HepG2 (cell line): Measurements from ENCODE around the gene ENHO. TPM values are rescaled to one million over a fixed set of nuclear protein-coding genes. Genes with fewer than 3 reads are reported as not detected.

Experiments
- ASH2L ChIP-seq: fragments of 300-600, 200-600 bp; sonication (generic); IDR thresholded peaks from 2 replicates; pipeline ENCODE4 v1.7.0; 2017; ENCODE audit warnings: low read depth, mild to moderate bottlenecking, moderate library complexity, mixed read lengths, low read length; ENCODE audit not compliant: insufficient read length
- KDM4B ChIP-seq: sonication (generic); formaldehyde crosslinking; IDR thresholded peaks from 2 replicates; pipeline ENCODE4 v1.4.0; 2020; ENCODE audit warnings: missing genetic modification reagents
- KLF15 ChIP-seq: sonication (generic); formaldehyde crosslinking; IDR thresholded peaks from 2 replicates; pipeline ENCODE4 v1.8.1; 2023; ENCODE audit warnings: borderline replicate concordance, mild to moderate bottlenecking, inconsistent platforms, missing genetic modification reagents, mixed read lengths
- ZNF10 ChIP-seq: sonication (generic); formaldehyde crosslinking; IDR thresholded peaks from 2 replicates; pipeline ENCODE4 v1.4.0; 2020; ENCODE audit warnings: mild to moderate bottlenecking, low read depth, missing genetic modification reagents, borderline replicate concordance
- ZNF260 ChIP-seq: sonication (generic); formaldehyde crosslinking; IDR thresholded peaks from 2 replicates; pipeline ENCODE4 v1.4.0; 2020; ENCODE audit warnings: missing genetic modification reagents, low read depth, mild to moderate bottlenecking, borderline replicate concordance
- polyA plus RNA-seq, 8 experiments: library from polyadenylated mRNA; depleted of rRNA in 3 of 8; stranded (reverse) in 7 of 8; unstranded in 1 of 8; fragments of >200 nt; fragmentation: Illumina TruSeq in 4 of 8; extraction: Trizol in 4 of 8; gene quantifications; 2 replicates each; pipeline versions ENCODE4 v1.2.1 to v1.2.3, GENCODE V29; 2011 to 2016; ENCODE audit warnings: low read depth in 4 of 8, missing spikeins in 1 of 8, mixed read lengths in 1 of 8; ENCODE audit not compliant: insufficient read depth in 1 of 8
- total RNA-seq, 5 experiments: library from RNA; depleted of rRNA; stranded (reverse); fragments of >200 nt; fragmentation: Illumina TruSeq; extraction: Trizol; gene quantifications; 2 replicates each; pipeline ENCODE4 v1.2.3, GENCODE V29; 2016; ENCODE audit warnings: low read depth in 1 of 5
- TF ChIP-seq, protein P1 (sequence below): sonication (generic); formaldehyde crosslinking; IDR thresholded peaks from 2 replicates; pipeline ENCODE4 v1.4.0; 2020; ENCODE audit warnings: low read depth, missing genetic modification reagents
- TF ChIP-seq, protein P2 (sequence below): IDR thresholded peaks from 2 replicates; pipeline ENCODE4 v1.6.1; 2016; ENCODE audit warnings: low read depth, missing genetic modification reagents, missing compliant biosample characterization
- TF ChIP-seq, protein P3 (sequence below): sonication (generic); formaldehyde crosslinking; IDR thresholded peaks from 2 replicates; pipeline ENCODE4 v1.4.0; 2020; ENCODE audit warnings: missing genetic modification reagents, mild to moderate bottlenecking, borderline replicate concordance

The ENHO gene
- total and polyA plus RNA-seq, 2 of the 13 experiments (the other 11 are each of a cell fraction or from before 2014, with no cell fraction given) = 0.08 to 0.60 TPM

DNA sequence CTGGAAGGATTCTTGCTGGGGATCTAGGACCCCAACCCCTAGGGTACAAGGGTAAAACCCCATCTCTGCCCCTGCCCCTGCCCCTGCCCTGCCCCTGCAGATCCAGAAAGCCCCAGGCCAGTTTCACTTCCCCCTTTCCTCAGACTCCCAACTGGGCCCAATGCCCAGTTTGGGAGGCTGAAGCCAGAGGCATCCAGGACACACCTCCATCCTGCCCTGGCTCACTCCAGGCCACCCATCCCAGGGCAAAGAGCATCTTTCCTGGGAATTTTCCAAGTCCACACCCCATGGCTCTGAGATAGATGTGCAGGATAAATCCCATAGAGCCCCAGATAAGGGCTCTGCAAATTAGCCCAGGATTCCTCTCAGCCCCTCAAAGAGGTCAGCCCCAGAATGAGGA lies 49.3 kb upstream of the ENHO start (continued):
- TF ChIP-seq, protein P1, sequence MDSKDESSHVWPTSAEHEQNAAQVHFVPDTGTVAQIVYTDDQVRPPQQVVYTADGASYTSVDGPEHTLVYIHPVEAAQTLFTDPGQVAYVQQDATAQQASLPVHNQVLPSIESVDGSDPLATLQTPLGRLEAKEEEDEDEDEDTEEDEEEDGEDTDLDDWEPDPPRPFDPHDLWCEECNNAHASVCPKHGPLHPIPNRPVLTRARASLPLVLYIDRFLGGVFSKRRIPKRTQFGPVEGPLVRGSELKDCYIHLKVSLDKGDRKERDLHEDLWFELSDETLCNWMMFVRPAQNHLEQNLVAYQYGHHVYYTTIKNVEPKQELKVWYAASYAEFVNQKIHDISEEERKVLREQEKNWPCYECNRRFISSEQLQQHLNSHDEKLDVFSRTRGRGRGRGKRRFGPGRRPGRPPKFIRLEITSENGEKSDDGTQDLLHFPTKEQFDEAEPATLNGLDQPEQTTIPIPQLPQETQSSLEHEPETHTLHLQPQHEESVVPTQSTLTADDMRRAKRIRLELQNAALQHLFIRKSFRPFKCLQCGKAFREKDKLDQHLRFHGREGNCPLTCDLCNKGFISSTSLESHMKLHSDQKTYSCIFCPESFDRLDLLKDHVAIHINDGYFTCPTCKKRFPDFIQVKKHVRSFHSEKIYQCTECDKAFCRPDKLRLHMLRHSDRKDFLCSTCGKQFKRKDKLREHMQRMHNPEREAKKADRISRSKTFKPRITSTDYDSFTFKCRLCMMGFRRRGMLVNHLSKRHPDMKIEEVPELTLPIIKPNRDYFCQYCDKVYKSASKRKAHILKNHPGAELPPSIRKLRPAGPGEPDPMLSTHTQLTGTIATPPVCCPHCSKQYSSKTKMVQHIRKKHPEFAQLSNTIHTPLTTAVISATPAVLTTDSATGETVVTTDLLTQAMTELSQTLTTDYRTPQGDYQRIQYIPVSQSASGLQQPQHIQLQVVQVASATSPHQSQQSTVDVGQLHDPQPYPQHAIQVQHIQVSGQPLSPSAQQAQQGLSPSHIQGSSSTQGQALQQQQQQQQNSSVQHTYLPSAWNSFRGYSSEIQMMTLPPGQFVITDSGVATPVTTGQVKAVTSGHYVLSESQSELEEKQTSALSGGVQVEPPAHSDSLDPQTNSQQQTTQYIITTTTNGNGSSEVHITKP = no peak
- TF ChIP-seq, protein P2, sequence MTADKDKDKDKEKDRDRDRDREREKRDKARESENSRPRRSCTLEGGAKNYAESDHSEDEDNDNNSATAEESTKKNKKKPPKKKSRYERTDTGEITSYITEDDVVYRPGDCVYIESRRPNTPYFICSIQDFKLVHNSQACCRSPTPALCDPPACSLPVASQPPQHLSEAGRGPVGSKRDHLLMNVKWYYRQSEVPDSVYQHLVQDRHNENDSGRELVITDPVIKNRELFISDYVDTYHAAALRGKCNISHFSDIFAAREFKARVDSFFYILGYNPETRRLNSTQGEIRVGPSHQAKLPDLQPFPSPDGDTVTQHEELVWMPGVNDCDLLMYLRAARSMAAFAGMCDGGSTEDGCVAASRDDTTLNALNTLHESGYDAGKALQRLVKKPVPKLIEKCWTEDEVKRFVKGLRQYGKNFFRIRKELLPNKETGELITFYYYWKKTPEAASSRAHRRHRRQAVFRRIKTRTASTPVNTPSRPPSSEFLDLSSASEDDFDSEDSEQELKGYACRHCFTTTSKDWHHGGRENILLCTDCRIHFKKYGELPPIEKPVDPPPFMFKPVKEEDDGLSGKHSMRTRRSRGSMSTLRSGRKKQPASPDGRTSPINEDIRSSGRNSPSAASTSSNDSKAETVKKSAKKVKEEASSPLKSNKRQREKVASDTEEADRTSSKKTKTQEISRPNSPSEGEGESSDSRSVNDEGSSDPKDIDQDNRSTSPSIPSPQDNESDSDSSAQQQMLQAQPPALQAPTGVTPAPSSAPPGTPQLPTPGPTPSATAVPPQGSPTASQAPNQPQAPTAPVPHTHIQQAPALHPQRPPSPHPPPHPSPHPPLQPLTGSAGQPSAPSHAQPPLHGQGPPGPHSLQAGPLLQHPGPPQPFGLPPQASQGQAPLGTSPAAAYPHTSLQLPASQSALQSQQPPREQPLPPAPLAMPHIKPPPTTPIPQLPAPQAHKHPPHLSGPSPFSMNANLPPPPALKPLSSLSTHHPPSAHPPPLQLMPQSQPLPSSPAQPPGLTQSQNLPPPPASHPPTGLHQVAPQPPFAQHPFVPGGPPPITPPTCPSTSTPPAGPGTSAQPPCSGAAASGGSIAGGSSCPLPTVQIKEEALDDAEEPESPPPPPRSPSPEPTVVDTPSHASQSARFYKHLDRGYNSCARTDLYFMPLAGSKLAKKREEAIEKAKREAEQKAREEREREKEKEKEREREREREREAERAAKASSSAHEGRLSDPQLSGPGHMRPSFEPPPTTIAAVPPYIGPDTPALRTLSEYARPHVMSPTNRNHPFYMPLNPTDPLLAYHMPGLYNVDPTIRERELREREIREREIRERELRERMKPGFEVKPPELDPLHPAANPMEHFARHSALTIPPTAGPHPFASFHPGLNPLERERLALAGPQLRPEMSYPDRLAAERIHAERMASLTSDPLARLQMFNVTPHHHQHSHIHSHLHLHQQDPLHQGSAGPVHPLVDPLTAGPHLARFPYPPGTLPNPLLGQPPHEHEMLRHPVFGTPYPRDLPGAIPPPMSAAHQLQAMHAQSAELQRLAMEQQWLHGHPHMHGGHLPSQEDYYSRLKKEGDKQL (CRISPR knock-in tag) = no peak
- TF ChIP-seq ASH2L (no peak), ZNF260 (CRISPR knock-in tag) (no peak), KDM4B (CRISPR knock-in tag) (no peak), ZNF10 (no peak), KLF15 (CRISPR knock-in tag) (no peak)
- TF ChIP-seq, protein P3, sequence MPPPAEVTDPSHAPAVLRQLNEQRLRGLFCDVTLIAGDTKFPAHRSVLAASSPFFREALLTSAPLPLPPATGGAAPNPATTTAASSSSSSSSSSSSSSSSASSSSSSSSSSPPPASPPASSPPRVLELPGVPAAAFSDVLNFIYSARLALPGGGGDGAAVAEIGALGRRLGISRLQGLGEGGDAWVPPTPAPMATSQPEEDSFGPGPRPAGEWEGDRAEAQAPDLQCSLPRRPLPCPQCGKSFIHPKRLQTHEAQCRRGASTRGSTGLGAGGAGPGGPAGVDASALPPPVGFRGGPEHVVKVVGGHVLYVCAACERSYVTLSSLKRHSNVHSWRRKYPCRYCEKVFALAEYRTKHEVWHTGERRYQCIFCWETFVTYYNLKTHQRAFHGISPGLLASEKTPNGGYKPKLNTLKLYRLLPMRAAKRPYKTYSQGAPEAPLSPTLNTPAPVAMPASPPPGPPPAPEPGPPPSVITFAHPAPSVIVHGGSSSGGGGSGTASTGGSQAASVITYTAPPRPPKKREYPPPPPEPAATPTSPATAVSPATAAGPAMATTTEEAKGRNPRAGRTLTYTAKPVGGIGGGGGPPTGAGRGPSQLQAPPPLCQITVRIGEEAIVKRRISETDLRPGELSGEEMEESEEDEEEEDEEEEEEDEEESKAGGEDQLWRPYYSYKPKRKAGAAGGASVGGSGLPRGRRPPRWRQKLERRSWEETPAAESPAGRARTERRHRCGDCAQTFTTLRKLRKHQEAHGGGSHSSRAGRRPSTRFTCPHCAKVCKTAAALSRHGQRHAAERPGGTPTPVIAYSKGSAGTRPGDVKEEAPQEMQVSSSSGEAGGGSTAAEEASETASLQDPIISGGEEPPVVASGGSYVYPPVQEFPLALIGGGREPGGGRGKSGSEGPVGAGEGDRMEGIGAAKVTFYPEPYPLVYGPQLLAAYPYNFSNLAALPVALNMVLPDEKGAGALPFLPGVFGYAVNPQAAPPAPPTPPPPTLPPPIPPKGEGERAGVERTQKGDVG (CRISPR knock-in tag) = no peak
